Amygdala (tissue), 56 donors: ENCODE results near the gene PDK1.
"Not testable (repeated sequence)": the region's sequence is repeated elsewhere in the genome, so short reads cannot be mapped to it uniquely, and the experiment has no call there.

Experiments
- DNase-seq, 56 donors: peaks; one replicate each; lab custom pipeline; 2025; lab: John Stamatoyannopoulos, UW

Gene PDK1

DNA sequence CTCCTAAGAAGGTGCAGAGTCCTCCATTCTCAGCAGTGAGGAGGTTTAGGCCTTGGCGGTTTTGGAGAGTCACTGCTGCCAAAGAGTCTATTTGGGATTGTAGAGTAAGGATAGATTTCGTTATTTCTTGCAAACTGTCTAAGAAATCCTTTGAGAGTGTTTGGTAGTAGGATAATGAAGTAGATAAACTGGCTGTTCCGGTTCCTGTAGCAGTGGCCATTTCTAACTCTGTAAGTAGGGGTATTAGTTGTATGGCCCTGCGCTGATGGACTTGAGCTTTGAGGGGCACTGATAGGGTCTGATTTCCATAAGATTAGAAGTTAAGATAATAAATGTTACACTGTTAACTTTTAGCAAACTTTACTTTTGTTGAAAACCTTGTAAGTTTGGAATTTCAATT is 35.5 kb downstream of the PDK1 start:
- not testable (repeated sequence) for DNase-seq

DNA sequence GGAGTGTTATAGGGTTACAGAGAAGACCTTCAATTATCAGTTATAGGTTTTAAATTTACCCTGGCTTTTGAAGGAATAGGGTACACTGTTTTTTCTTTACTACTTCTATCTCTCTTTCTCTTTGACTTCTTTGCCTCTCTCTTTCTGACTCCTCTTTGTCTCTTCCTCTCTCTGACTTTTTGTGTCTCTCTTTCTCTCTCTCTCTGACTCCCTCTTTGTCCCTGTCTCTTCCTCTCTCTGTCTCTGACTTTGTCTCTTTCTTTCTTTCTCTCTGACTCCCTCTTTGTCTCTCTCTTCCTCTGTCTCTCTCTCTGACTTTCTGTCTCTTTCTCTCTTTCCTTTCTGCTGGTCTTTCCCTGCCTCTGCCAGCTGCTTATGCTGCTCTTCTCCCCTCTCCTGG is 36.3 kb downstream of the PDK1 start:
- not testable (repeated sequence) for DNase-seq

DNA sequence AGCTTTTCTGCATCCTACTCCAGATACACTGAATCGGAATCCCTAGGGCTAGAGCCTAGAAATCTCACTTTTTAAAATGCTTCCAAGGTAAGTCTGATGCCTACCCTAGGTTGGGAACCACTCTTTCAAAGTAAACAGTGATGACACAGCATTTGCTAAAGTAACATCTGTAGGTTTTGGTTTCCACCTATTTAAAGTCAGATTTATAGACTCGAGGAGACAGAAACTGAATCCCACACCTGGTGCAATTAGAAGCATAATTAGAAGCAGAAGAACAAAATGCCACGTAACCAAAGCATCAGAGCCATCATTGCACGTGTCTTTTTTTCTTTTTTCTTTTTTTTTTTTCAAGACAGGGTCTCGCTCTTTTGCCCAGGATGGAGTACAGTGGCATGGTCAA is 40.9 kb downstream of the PDK1 start:
- DNase-seq, result no peak

DNA sequence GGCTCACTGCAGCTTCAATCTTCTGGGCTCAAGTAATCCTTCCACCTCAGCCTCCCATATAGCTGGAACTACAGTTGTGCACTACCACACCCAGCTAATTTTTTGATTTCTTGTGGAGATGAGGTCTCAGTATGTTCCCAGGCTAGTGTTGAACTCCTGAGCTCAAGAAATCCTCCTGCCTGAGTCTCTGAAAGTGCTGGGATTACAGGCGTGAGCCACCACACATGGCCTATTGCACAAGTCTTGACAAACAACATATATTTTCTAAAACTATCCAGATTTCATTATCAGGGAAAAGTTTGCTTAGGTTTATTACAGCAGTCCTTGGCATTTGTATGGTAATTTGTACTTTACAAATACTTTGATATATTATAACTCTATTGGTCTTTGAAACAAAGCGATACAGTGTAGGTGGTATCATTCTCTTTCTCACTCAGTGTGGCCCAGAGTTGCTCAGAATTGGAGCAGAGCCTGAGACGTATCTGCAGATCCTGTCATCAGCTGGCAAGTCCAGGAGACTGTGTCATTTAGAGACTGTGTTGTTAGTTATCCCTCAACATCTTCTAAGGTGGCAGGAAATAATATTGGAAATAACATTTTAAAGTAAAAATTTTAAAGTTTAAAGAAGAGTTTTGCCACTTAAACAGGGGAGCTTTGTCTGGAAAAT is 41.4 kb downstream of the PDK1 start:
- DNase-seq, result no peak

GRCh38 chr2:172599947-172600346 is 44.1 kb downstream of the PDK1 start:
- DNase-seq, result no peak

- DNase-seq, result no peak
These were observed 44.7 kb downstream of the PDK1 start for GRCh38 chr2:172600557-172601008.

DNA sequence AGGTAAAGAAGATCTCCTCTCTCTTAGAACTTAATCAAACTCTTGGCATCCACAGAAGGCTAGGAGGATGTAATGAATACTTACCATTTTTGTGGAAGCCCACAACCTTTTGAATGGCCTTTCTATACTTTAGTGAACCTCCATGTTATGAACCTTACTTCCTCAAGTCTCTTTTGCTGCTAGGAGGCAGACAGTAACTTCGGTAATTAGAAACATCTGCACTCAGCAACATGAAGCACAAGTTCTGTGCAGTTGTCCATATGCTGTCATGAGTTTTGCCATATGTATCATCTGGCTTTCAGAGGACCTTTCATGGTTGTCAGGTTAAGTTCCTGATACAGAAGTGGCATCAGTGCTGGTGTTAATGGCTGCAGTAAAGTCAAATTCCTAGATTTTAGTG is 50.4 kb downstream of the PDK1 start:
- DNase-seq, result no peak

DNA sequence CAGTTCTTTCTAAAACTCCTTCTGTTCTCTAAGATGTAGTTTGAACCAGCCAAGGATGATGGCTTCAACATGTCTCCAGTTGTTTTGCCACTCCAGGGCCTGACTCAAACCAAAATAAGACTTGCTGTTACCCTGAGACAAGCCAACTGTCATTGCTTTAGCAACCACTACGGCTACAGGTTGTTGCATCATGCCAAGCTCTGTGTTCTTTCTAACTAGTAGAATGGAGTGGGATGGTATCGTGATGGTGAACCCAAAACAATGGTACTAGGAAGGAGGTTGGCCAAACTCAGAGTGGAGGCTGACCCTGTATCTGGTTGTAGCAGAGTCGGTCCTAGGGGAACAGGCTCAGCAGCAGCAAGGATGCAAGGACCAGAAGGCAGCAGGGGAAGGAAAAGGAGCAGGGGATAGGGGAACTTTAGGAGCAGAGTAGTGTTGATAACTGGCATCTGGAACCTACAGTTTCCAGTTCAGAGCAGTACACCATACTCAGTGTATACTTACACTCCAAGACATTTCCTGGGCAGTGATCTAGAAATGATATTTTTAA is 51.6 kb downstream of the PDK1 start:
- DNase-seq, result no peak

- DNase-seq, result no peak
These were observed 53.6 kb downstream of the PDK1 start for GRCh38 chr2:172609488-172609887.

GRCh38 chr2:172612051-172612450 is 56.2 kb downstream of the PDK1 start:
- no peak for DNase-seq

DNA sequence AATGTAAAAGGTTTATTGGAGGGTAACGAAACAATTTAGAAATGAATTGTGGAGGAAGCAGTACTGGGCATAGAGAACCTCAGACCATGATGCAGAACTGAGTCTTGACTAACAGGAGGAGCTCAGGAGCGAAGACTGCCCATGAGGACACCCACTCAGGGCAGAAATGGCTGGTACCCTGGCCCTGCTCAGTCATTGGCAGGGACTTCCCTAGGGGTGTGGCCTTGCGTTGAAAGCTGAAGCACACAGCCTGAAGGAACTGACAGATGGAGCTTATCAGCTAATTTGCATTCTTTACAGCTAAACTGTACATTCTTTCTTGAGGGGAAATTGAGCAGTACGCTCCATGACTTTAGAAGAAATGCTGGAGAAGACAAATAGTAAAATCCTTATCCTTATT is 57.1 kb downstream of the PDK1 start:
- no peak for DNase-seq

GRCh38 chr2:172613615-172614231 is 57.8 kb downstream of the PDK1 start:
- no peak for DNase-seq

- DNase-seq, result no peak
These were observed 59.0 kb downstream of the PDK1 start for GRCh38 chr2:172614932-172615331.

DNA sequence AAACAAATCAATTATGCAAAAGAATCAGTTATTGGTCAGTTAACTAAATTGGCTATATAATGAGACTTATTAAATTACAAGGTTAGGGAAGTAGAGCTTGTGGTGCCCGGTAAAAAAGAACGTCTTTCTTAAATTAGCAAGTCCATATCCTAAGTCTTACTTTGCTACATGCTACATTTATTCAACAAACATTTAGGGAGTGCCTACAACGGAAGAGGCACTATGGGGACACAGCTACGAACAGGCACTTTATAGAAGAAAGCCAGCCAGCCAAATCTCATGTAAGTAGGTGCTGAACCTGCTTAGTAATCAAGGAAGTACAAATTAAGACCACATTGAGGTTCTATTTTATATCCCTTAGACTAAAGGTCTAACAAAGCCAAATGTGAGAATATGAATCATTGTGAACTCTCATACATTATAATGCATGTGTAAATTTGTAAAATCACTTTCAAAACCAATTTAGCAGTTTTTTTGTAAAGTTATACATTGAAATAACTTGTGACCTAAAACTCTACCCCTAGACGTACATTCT is 59.9 kb downstream of the PDK1 start:
- DNase-seq, result no peak

- no peak for DNase-seq
These were observed 61.2 kb downstream of the PDK1 start for GRCh38 chr2:172617115-172617514.

GRCh38 chr2:172623249-172623965 is 67.5 kb downstream of the PDK1 start:
- DNase-seq, result no peak

DNA sequence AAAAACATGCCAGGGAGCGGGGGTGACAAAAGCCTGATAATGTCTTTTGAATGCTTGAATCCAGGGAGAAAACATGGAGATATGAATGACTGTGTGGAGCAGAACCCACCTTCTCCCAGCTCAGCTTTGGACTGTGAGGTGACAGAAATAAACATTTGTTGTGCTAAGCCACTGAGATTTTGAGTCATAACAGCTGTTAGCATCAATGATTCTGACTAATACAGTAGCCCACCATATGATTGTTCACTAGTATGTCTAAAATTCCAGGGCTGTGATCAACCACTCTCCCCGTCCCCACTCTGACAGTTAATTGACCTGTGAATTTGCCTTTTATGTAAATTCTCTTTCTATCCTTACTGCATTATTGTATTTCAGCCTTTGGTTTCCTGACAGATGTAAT is 69.1 kb downstream of the PDK1 start:
- DNase-seq, result no peak

GRCh38 chr2:172627181-172627580 is 71.3 kb downstream of the PDK1 start:
- no peak for DNase-seq

DNA sequence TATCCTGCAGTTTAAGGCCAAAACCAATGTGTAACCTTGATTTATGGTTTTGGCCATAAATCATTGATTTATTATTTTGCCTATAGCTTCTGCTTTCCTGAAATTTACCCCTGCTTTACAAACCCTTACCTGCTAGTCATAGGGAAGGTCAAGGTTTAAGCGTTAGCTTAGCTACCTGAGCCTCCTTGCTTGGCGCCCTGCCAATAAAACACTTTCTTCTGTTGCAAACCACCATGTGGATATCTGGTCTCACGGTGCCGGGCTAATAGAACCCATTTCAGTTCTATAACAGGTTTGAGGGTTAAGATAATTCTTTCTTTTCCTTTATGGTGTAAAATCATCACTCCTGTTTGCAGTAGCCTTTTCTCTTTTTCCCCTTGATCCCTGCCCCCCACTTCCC is 72.2 kb downstream of the PDK1 start:
- DNase-seq, result no peak

- no peak for DNase-seq
These were observed 73.7 kb downstream of the PDK1 start for GRCh38 chr2:172629586-172629985.

DNA sequence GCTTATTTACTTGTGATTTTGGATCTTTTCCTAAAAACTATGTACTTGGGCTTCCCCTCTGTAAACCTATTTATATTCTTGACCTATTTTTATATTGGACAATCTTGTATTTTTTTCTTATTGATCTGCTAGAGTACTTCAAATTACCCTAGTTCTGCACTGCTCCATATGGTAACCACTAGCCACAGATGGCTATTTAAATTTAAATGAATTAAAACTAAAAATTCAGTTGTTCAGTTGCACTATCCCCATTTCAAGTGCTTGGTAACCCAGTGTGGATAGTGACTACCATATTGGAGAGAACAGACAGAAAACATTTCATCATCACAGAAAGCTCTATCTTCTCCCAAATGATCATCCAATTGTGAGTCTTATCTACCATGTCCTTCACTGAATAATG is 74.3 kb downstream of the PDK1 start:
- no peak for DNase-seq
